Measurements from ENCODE around the gene RBM20.
"Not testable (repeated sequence)": the region's sequence is repeated elsewhere in the genome, so short reads cannot be mapped to it uniquely, and the experiment has no call there.

The RBM20 gene

GRCh38 chr10:110744782-110745181, 100.6 kb downstream of the RBM20 start:
- DNase-seq = no peak

- no peak for DNase-seq
Measured at GRCh38 chr10:110746254-110746826, 102.2 kb downstream of the RBM20 start.

GRCh38 chr10:110746969-110747608, 103.0 kb downstream of the RBM20 start:
- no peak for DNase-seq

GRCh38 chr10:110747609-110748464, 103.7 kb downstream of the RBM20 start:
- DNase-seq = no peak

GRCh38 chr10:110748970-110749369, 104.8 kb downstream of the RBM20 start:
- no peak for DNase-seq

GRCh38 chr10:110750931-110751330, 106.8 kb downstream of the RBM20 start:
- DNase-seq = no peak

GRCh38 chr10:110751850-110752249, 107.7 kb downstream of the RBM20 start:
- DNase-seq = no peak

GRCh38 chr10:110753462-110753861, 109.3 kb downstream of the RBM20 start:
- DNase-seq = no peak

GRCh38 chr10:110754375-110755105, 110.4 kb downstream of the RBM20 start:
- DNase-seq = no peak

GRCh38 chr10:110755781-110756180, 111.6 kb downstream of the RBM20 start:
- DNase-seq = no peak

- DNase-seq = no peak
Measured at GRCh38 chr10:110756876-110757275, 112.7 kb downstream of the RBM20 start.

GRCh38 chr10:110757586-110757985, 113.5 kb downstream of the RBM20 start:
- DNase-seq = no peak

- DNase-seq = no peak
Measured at GRCh38 chr10:110758128-110758765, 114.1 kb downstream of the RBM20 start.

GRCh38 chr10:110758898-110759297, 114.8 kb downstream of the RBM20 start:
- no peak for DNase-seq

GRCh38 chr10:110759523-110759922, 115.4 kb downstream of the RBM20 start:
- no peak for DNase-seq

- DNase-seq = no peak
Measured at GRCh38 chr10:110762109-110762848, 118.1 kb downstream of the RBM20 start.

- no peak for DNase-seq
Measured at GRCh38 chr10:110762849-110763211, 118.7 kb downstream of the RBM20 start.

- DNase-seq = no peak
Measured at GRCh38 chr10:110764378-110764777, 120.2 kb downstream of the RBM20 start.

GRCh38 chr10:110764793-110765512, 120.8 kb downstream of the RBM20 start:
- DNase-seq = no peak

- DNase-seq = no peak
Measured at GRCh38 chr10:110765513-110766319, 121.6 kb downstream of the RBM20 start.

- DNase-seq = not testable (repeated sequence)
Measured at GRCh38 chr10:110767601-110768000, 123.5 kb downstream of the RBM20 start.

All from NCI-H1048 (cell line).